Measurements from ENCODE around the gene SUB1.
"Not testable (repeated sequence)": the region's sequence is repeated elsewhere in the genome, so short reads cannot be mapped to it uniquely, and the experiment has no call there.

Gene SUB1

DNA sequence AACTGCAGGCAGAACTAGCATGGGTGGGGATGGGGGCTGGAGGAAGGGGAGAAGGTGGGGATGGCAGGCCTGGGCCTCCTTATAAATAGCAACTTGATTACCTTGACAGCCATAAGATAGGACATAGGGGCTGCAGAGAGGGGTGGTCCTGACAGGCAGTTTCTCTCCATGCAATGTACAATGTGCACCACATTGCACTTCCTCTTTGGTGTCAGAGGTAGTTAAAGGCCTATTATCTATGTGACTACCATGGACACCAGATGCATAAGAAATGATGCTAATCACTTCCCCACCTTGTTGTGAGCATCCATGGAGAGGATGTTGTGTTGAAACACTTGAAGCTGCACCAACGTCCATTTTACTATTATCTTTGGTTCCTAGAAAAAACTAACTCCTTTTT lies 20.2 kb upstream of the SUB1 start:
- DNase-seq (ENCODE audit: low read depth in 2 of 2) = no peak

DNA sequence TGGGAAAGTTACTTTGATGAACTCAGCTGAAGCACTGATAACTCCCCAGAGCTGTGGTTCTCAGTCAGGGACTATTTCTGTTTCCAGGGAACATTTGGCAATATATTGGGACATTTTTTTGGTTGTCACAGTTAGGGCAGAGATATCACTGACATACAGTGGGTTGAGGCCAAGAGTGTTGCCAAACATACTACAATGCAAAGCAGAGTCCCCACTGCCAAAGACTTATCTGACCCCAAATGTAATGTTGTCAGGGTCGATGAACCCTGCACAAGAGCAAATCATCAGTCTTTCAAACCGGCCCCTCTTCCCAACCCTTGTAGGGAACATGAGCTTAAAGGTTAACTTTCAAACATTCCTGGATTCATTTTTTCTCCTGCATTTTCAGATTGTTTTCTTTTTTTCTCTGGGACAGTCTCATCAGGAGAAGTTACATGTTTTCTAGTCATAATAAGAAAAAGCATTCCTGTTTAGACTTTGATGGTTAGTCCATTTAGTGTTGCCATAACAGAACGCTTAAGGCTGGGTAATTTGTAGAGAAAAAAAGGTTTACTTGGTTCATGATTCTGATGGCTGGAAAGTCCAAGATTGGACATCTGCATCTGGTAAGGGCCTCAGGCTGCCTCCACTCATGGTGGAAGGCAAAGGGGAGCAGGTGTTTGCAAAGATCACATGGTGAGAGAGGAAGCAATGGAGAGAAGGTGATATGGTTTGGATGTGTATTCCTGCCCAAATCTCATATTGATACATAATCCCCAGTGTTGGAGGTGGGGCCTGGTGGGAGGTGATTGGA lies 18.8 kb upstream of the SUB1 start:
- DNase-seq (ENCODE audit: low read depth in 2 of 2) = no peak

- DNase-seq (ENCODE audit: low read depth in 2 of 2) = no peak
These were observed 14.2 kb upstream of the SUB1 start for GRCh38 chr5:32571128-32571527.

DNA sequence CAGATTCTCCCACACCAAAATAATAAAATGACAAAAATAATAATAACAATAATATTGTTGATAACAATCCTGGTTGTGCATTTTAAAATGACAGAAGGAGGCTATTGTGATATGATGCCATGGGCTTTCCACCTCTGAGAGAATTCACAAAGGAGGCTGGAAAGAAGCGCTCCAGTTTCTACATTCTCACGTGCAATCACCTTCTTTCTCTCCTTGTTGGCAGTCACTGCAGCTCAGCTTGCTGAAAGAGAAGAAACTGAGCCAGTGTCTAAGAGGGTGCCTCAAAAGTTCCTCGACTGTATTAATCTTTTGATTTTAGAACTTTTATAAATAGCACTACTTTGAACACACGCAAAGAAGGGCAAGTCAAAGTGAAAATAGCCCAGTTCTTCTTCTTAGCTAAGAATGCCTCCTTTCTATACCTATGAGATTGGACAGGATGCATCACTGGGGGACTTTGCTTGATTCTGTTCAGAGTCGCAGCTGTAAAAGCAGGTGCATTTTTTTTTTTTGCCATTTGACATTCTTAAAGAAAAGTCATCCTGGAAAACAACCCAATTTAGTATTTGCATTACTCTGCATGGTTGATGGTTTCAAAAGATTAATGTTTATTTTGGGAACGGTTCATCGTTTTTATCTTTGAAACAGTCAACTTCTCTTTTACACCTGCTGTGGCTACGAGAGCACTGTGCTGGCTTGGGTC lies 12.4 kb upstream of the SUB1 start:
- no peak for DNase-seq (ENCODE audit: low read depth in 2 of 2)

- not testable (repeated sequence) for DNase-seq (ENCODE audit: low read depth in 2 of 2)
These were observed 11.9 kb upstream of the SUB1 start for GRCh38 chr5:32573481-32573854.

DNA sequence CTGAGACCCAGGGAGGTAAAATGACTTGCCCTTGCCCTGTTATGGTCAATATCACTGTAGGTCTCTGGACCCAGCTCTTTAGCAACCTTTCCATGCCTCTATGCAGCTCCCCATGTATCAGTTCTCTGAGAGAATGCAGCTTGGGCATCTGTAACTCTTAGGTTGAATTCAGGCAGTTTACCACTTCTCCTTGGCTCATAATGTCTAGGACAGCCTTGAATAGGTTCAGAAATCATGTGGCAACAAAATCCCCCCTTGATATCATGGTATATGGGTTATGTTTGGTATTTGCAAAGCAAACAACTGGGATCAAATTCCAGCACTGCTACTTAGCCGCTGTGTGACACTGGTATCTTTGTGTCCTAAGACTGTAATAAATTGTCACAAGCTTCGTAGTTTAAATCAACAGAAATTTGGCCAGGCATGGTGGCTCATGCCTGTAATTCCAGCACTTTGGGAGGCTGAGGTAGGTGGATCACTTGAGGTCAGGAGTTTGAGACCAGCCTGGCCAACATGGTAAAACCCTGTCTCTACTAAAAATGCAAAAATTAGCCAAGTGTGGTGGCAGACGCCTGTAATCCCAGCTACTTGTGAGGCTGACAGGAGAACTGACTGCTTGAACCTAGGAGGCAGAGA lies 10.7 kb upstream of the SUB1 start:
- DNase-seq (ENCODE audit: low read depth in 2 of 2) = no peak

- no peak for DNase-seq (ENCODE audit: low read depth in 2 of 2)
These were observed 7.0 kb upstream of the SUB1 start for GRCh38 chr5:32578363-32578762.

DNA sequence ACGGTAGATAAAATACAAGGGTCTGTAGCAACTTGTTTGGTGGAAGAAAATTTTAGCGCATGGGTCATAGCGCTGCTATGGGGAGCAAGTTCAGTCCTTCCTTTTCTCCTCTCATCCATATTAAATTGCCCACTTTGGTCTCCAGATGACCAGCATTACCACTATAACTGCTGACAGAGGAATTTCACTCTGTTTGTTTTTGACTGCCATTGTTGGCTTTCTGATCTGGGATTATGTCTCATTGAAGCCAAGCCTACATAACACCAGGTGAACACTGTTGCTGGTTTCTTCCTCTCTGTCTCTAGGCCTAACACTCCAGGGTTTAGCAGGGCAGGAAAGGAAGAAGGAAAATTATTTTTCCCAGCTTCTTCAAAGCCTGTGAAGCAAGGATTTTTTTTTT lies 6.6 kb upstream of the SUB1 start:
- DNase-seq (ENCODE audit: low read depth in 2 of 2) = no peak

- no peak for DNase-seq (ENCODE audit: low read depth in 2 of 2)
These were observed 4.2 kb upstream of the SUB1 start for GRCh38 chr5:32581010-32581785.

- peak; percentile 4 to 11 for DNase-seq (ENCODE audit: low read depth in 2 of 2)
These were observed 1.6 kb upstream of the SUB1 start for GRCh38 chr5:32583582-32584232.

- DNase-seq (ENCODE audit: low read depth in 2 of 2) = no peak
These were observed 711 bp upstream of the SUB1 start for GRCh38 chr5:32584646-32585045.

GRCh38 chr5:32585122-32585445 lies 273 bp upstream of the SUB1 start:
- DNase-seq (ENCODE audit: low read depth in 2 of 2) = no peak

- no peak for DNase-seq (ENCODE audit: low read depth in 2 of 2)
These were observed 881 bp downstream of the SUB1 start for GRCh38 chr5:32586276-32586599.

- no peak for DNase-seq (ENCODE audit: low read depth in 2 of 2)
These were observed 1.8 kb downstream of the SUB1 start for GRCh38 chr5:32587067-32587551.

- DNase-seq (ENCODE audit: low read depth in 2 of 2) = no peak
These were observed 4.1 kb downstream of the SUB1 start for GRCh38 chr5:32589416-32589815.

GRCh38 chr5:32589942-32590869 lies 4.8 kb downstream of the SUB1 start:
- DNase-seq (ENCODE audit: low read depth in 2 of 2) = peak in 1 of 2 donors; percentile 54

- DNase-seq (ENCODE audit: low read depth in 2 of 2) = no peak
These were observed 9.8 kb downstream of the SUB1 start for GRCh38 chr5:32595118-32595517.

DNA sequence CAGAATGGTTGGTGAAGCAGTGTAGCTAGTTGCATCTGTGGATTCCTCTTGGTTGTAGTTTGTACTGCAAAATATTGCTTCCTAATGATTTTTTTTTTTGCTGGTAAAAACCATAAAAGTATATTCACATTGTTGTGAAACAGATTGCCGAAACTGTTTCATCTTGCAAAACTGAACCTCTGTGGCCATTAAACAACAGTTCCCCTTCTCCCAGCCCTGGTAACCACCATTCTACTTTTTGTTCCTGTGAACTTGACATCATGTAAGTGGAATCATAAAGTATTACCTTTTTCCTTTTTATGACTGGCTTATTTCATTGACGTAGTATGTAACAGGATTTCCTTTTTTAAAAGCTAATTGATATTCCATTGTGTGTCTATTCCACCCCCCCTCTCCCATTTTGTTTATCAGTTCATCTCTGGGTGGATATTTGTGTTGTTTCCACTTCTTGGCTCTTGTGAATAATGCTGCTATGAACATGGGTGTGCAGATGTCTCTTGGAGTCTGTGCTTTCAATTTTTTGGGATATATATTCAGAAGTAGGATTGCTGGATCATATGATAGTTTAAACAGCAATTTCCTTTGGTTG lies 11.8 kb downstream of the SUB1 start:
- DNase-seq (ENCODE audit: low read depth in 2 of 2) = no peak

DNA sequence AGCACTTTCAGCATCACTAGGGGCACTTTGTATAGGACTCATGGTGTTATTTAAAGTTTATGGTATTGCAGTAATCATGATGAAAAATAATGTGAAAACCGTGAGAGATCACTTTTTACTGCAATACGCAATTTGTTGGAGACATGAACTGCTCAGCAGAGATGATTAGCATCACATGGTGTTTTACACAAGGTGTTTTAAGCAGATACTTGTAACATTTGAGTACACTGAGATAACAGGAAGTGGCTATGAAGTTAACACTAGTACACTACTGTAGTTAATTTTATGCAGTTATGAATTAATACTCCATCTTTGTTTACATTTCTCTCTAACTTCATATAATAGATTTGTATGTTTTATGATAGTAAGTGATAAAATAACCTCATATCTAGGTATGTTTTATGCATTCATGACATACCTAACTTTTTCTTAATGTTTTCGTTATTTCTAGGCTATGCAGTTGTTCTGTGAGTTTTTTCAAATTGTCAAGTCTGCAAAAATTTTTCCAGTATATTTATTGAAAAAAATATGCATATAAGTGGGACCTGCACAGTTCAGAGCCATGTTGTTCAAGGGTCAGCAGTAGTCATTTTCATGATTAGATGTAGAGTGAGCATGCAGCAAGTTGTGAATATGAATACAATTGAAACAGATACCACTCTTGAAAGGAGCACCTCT lies 13.0 kb downstream of the SUB1 start:
- no peak for DNase-seq (ENCODE audit: low read depth in 2 of 2)
